ENCODE data around the gene FAM219A.

DNA sequence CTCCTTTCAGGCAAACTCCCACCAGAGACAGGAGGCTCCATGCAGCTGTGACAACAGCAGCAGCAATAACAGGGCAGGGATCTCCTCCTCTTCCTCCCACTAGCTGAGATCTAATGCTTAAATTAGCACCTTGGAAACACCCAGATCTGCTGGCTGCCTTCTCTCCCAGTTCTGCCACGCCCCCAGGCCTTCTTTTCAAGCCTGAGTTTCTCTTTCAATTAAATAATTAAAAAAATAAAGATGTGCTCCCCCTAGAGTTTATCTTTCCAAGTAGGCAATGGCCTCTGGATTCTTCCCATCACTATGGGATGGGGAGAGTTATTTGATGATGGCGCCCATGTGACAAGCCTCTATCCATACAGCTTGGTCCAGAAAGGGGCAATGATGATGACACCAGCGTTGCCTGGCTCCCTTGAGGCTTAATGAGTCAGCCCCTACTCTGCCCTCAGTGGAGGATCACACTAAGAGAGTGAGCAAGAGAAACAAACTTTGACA is 3.8 kb downstream of the FAM219A start:
- no peak for TF ChIP-seq CTCF (IDR thresholded peaks at IDR 0.05)
- TF ChIP-seq OVOL2 (CRISPR knock-in tag; IDR thresholded peaks at IDR 0.05; ENCODE audit: borderline replicate concordance): no peak
- TF ChIP-seq ZNF263 (CRISPR knock-in tag; IDR thresholded peaks at IDR 0.05; ENCODE audit: low read depth): no peak
- TF ChIP-seq FOXJ3 (CRISPR knock-in tag; IDR thresholded peaks at IDR 0.05; ENCODE audit: borderline replicate concordance): no peak
- no peak for TF ChIP-seq CBFB (CRISPR knock-in tag; IDR thresholded peaks at IDR 0.05; ENCODE audit: low read depth)
- no peak for TF ChIP-seq SMAD4 (CRISPR knock-in tag; IDR thresholded peaks at IDR 0.05)
- TF ChIP-seq GRHL2 (CRISPR knock-in tag; IDR thresholded peaks at IDR 0.05; ENCODE audit: insufficient replicate concordance, severe bottlenecking): no peak
- TF ChIP-seq AR (CRISPR knock-in tag; IDR thresholded peaks at IDR 0.05): no peak
- TF ChIP-seq, protein P1, sequence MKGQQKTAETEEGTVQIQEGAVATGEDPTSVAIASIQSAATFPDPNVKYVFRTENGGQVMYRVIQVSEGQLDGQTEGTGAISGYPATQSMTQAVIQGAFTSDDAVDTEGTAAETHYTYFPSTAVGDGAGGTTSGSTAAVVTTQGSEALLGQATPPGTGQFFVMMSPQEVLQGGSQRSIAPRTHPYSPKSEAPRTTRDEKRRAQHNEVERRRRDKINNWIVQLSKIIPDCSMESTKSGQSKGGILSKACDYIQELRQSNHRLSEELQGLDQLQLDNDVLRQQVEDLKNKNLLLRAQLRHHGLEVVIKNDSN (CRISPR knock-in tag; IDR thresholded peaks at IDR 0.05): no peak
- TF ChIP-seq RELA (CRISPR knock-in tag; IDR thresholded peaks at IDR 0.05; ENCODE audit: borderline replicate concordance): no peak
- no peak for TF ChIP-seq MLX (CRISPR knock-in tag; IDR thresholded peaks at IDR 0.05)
- no peak for TF ChIP-seq CREB1 (CRISPR knock-in tag; IDR thresholded peaks at IDR 0.05)
- no peak for TF ChIP-seq CREM (CRISPR knock-in tag; IDR thresholded peaks at IDR 0.05)
